Measurements from ENCODE around the gene PSMD14.

Gene PSMD14

GRCh38 chr2:161423421-161424393, 115.5 kb downstream of the PSMD14 start:
- peak overlapping the region; percentile 91 for H3K27ac Mint-ChIP-seq
- H3K9me3 Mint-ChIP-seq = no peaks in the 10 kb centered on the region
- DNase-seq = no peak
- peak overlapping the region; percentile 70 to 82 for H3K4me3 Mint-ChIP-seq
- peaks cover 78 to 82% of the 10 kb centered on the region in 2 donors for H3K27me3 Mint-ChIP-seq
- peaks cover 18 to 31% of the 10 kb centered on the region in 2 donors for H3K4me1 Mint-ChIP-seq
- H3K36me3 Mint-ChIP-seq = peaks cover 0 to 4% of the 10 kb centered on the region in 2 donors
- ATAC-seq (replicated peaks) = no peak

- no peak for ATAC-seq (replicated peaks)
- H3K4me3 Mint-ChIP-seq = peak overlapping the region; percentile 70 to 82
- peak overlapping the region; percentile 91 for H3K27ac Mint-ChIP-seq
Measured at GRCh38 chr2:161424394-161424769, 116.2 kb downstream of the PSMD14 start.

GRCh38 chr2:161424891-161425727, 116.9 kb downstream of the PSMD14 start:
- peak overlapping the region; percentile 91 for H3K27ac Mint-ChIP-seq
- ATAC-seq (replicated peaks) (no peak), DNase-seq (no peak)
- H3K36me3 Mint-ChIP-seq = peaks cover 0 to 4% of the 10 kb centered on the region in 2 donors
- H3K4me3 Mint-ChIP-seq = peak overlapping the region; percentile 70 to 82
- H3K4me1 Mint-ChIP-seq = peaks cover 14 to 25% of the 10 kb centered on the region in 2 donors
- peaks cover 70 to 79% of the 10 kb centered on the region in 2 donors for H3K27me3 Mint-ChIP-seq
- no peaks in the 10 kb centered on the region for H3K9me3 Mint-ChIP-seq

More at GRCh38 chr2:161424394-161424769, 116.2 kb downstream of the PSMD14 start:
- Mint-ChIP-seq H3K27me3 (peaks cover 74 to 80% of the 10 kb centered on the region in 2 donors), H3K4me1 (peaks cover 14 to 25% of the 10 kb centered on the region in 2 donors), H3K9me3 (no peaks in the 10 kb centered on the region), H3K36me3 (peaks cover 0 to 4% of the 10 kb centered on the region in 2 donors)
- DNase-seq = no peak

GRCh38 chr2:161425728-161426454, 117.7 kb downstream of the PSMD14 start:
- peaks cover 62 to 71% of the 10 kb centered on the region in 2 donors for H3K27me3 Mint-ChIP-seq
- peak overlapping the region; percentile 65 for H3K27ac Mint-ChIP-seq
- no peak for DNase-seq
- no peak for ATAC-seq (replicated peaks)
- H3K36me3 Mint-ChIP-seq = peaks cover 0 to 4% of the 10 kb centered on the region in 2 donors
- peaks cover 13 to 25% of the 10 kb centered on the region in 2 donors for H3K4me1 Mint-ChIP-seq
- H3K4me3 Mint-ChIP-seq = no peak overlapping the region
- H3K9me3 Mint-ChIP-seq = no peaks in the 10 kb centered on the region

- Mint-ChIP-seq H3K4me3 (peak overlapping the region; percentile 32 to 49), H3K9me3 (no peaks in the 10 kb centered on the region), H3K4me1 (peaks cover 13 to 25% of the 10 kb centered on the region in 2 donors), H3K36me3 (peaks cover 0 to 4% of the 10 kb centered on the region in 2 donors), H3K27me3 (peaks cover 59 to 68% of the 10 kb centered on the region in 2 donors), H3K27ac (peak overlapping the region; percentile 81)
- ATAC-seq (replicated peaks) (no peak), DNase-seq (no peak)
Measured at GRCh38 chr2:161426455-161426921, 118.3 kb downstream of the PSMD14 start.

GRCh38 chr2:161426922-161427663, 118.9 kb downstream of the PSMD14 start:
- Mint-ChIP-seq H3K27ac (peak overlapping the region; percentile 87), H3K9me3 (no peaks in the 10 kb centered on the region), H3K4me1 (peaks cover 13 to 25% of the 10 kb centered on the region in 2 donors), H3K27me3 (peaks cover 61 to 68% of the 10 kb centered on the region in 2 donors), H3K36me3 (peaks cover 0 to 4% of the 10 kb centered on the region in 2 donors), H3K4me3 (peak overlapping the region; percentile 56 to 69)
- no peak for ATAC-seq (replicated peaks)
- no peak for DNase-seq

- peak overlapping the region; percentile 56 to 69 for H3K4me3 Mint-ChIP-seq
- peak overlapping the region; percentile 87 for H3K27ac Mint-ChIP-seq
- H3K9me3 Mint-ChIP-seq = no peaks in the 10 kb centered on the region
- no peak for ATAC-seq (replicated peaks)
- peaks cover 56 to 64% of the 10 kb centered on the region in 2 donors for H3K27me3 Mint-ChIP-seq
- peaks cover 0 to 4% of the 10 kb centered on the region in 2 donors for H3K36me3 Mint-ChIP-seq
- H3K4me1 Mint-ChIP-seq = peaks cover 13 to 25% of the 10 kb centered on the region in 2 donors
- no peak for DNase-seq
Measured at GRCh38 chr2:161427664-161428587, 119.7 kb downstream of the PSMD14 start.

GRCh38 chr2:161430386-161430785, 122.2 kb downstream of the PSMD14 start:
- no peak overlapping the region for H3K27ac Mint-ChIP-seq
- peaks cover 2% of the 10 kb centered on the region in 2 donors for H3K9me3 Mint-ChIP-seq
- H3K36me3 Mint-ChIP-seq = no peaks in the 10 kb centered on the region
- ATAC-seq (replicated peaks) (no peak), DNase-seq (no peak)
- peaks cover 49 to 64% of the 10 kb centered on the region in 2 donors for H3K27me3 Mint-ChIP-seq
- H3K4me1 Mint-ChIP-seq = peaks cover 5 to 13% of the 10 kb centered on the region in 2 donors
- no peak overlapping the region for H3K4me3 Mint-ChIP-seq

GRCh38 chr2:161432107-161432506, 123.9 kb downstream of the PSMD14 start:
- Mint-ChIP-seq H3K27ac (no peak overlapping the region), H3K36me3 (no peaks in the 10 kb centered on the region), H3K4me1 (peaks cover 4 to 7% of the 10 kb centered on the region in 2 donors), H3K4me3 (no peak overlapping the region), H3K27me3 (peaks cover 39 to 54% of the 10 kb centered on the region in 2 donors), H3K9me3 (peaks cover 3 to 5% of the 10 kb centered on the region in 2 donors)
- DNase-seq = no peak
- no peak for ATAC-seq (replicated peaks)

- H3K4me1 Mint-ChIP-seq = no peaks in the 10 kb centered on the region
- peaks cover 3 to 5% of the 10 kb centered on the region in 2 donors for H3K9me3 Mint-ChIP-seq
- no peaks in the 10 kb centered on the region for H3K36me3 Mint-ChIP-seq
- no peak overlapping the region for H3K27ac Mint-ChIP-seq
- H3K27me3 Mint-ChIP-seq = peaks cover 27 to 47% of the 10 kb centered on the region in 2 donors
- no peak overlapping the region for H3K4me3 Mint-ChIP-seq
- DNase-seq (no peak), ATAC-seq (replicated peaks) (no peak)
Measured at GRCh38 chr2:161434118-161434517, 125.9 kb downstream of the PSMD14 start.

- DNase-seq (no peak), ATAC-seq (replicated peaks) (no peak)
- H3K9me3 Mint-ChIP-seq = peaks cover 3 to 5% of the 10 kb centered on the region in 2 donors
- no peak overlapping the region for H3K4me3 Mint-ChIP-seq
- peaks cover 25 to 40% of the 10 kb centered on the region in 2 donors for H3K27me3 Mint-ChIP-seq
- no peak overlapping the region for H3K27ac Mint-ChIP-seq
- H3K4me1 Mint-ChIP-seq = no peaks in the 10 kb centered on the region
- no peaks in the 10 kb centered on the region for H3K36me3 Mint-ChIP-seq
Measured at GRCh38 chr2:161436411-161436810, 128.2 kb downstream of the PSMD14 start.

GRCh38 chr2:161438598-161438997, 130.4 kb downstream of the PSMD14 start:
- no peaks in the 10 kb centered on the region for H3K4me1 Mint-ChIP-seq
- ATAC-seq (replicated peaks) (no peak), DNase-seq (no peak)
- no peaks in the 10 kb centered on the region for H3K36me3 Mint-ChIP-seq
- H3K9me3 Mint-ChIP-seq = peaks cover 3 to 5% of the 10 kb centered on the region in 2 donors
- peaks cover 16 to 36% of the 10 kb centered on the region in 2 donors for H3K27me3 Mint-ChIP-seq
- H3K4me3 Mint-ChIP-seq = no peak overlapping the region
- no peak overlapping the region for H3K27ac Mint-ChIP-seq

Measured in stimulated activated naive B cell treated with anti-CD40 and anti-IgM and Interleukin-4, amounts not matched to agents 10 μg/mL and 1 μg/mL and 100 μg/mL, for 72 hours (primary cell).